ENCODE data around the gene RDM1.
"Not testable (repeated sequence)": the region's sequence is repeated elsewhere in the genome, so short reads cannot be mapped to it uniquely, and the experiment has no call there.

The RDM1 gene, protein sequence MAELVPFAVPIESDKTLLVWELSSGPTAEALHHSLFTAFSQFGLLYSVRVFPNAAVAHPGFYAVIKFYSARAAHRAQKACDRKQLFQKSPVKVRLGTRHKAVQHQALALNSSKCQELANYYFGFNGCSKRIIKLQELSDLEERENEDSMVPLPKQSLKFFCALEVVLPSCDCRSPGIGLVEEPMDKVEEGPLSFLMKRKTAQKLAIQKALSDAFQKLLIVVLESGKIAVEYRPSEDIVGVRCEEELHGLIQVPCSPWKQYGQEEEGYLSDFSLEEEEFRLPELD

DNA sequence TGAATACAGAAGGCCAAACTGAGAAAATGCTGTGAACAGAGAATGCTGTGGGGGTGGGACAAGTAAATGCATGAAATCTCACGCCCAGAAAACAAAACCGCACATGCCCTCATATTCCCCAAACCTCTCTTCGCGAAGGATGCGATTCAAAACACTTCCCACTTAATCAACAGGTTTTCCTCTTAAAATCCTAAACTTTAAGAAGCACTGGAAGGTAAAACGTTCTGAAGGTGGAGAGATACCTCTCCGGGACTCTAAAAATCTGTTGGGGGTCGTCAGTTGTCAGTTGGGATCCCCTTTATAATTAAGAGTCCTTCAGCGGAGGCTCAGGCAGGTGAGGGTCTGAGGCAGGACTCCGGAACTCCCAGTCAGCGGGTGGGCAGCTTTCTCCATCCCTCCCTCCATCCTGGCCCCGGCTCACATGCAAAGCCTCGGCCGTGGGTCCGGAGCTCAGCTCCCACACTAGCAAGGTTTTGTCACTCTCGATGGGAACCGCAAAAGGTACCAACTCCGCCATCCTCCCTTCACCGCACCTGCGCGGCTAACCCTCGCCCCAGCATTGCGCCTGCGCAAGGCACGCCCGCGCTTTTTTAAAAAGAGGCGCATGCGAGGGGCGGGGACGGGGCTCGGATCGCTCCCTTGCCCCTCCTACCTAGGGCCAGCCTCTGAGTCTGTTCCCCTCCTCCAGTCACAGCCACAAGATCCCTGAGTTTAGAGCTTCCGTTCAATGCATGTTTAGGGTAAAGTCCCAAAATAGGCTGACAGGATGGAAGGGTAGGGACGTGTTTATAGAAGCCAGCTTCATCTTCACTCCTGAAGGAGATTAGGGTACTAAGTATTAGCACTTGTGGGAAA, at the start of gene RDM1:
RDM1 (minus strand) TSS at position 563 of the 855 bp plus-strand sequence; CDS start at position 517, 46 bp downstream.
- DNase-seq = peak; percentile 94

DNA sequence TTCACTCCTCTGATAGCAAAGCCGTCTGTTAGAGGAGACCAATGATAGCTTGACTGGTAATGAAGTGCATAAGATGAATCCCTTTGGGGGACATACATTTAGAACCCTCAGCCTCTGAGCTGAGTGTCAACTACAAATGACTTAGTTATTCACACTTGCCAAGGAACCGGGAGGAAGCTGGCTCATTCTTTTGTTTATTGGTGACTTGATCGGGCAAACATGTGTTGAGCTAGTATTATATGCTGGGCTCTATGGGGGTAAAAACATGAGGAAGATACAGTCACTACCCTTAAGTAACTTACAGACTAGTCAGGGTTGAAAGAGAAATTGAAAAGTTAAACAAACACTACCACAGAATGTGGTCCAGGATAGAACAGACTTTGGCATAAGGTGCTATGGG, 47.8 kb upstream of the RDM1 start:
- no peak for DNase-seq

DNA sequence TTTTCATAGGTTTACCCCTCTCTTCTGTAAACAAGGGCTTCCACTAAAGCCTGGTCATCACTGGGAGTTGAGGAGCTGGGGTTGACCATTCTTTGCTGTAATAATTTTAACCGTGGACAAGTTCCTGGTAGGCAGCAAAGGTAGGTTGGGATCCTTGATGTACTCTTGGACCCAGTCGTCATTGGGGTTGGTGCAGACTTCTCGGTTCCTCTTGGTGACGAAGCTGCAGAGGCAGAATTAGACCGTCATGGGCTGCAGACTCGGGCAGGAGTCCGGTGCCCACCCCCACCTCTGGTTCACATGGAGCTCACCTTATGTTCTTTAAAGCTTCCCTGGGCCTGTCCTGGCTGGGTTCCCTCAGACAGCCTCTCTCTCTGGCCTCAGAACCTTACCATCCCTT, 46.9 kb upstream of the RDM1 start:
- no peak for DNase-seq

DNA sequence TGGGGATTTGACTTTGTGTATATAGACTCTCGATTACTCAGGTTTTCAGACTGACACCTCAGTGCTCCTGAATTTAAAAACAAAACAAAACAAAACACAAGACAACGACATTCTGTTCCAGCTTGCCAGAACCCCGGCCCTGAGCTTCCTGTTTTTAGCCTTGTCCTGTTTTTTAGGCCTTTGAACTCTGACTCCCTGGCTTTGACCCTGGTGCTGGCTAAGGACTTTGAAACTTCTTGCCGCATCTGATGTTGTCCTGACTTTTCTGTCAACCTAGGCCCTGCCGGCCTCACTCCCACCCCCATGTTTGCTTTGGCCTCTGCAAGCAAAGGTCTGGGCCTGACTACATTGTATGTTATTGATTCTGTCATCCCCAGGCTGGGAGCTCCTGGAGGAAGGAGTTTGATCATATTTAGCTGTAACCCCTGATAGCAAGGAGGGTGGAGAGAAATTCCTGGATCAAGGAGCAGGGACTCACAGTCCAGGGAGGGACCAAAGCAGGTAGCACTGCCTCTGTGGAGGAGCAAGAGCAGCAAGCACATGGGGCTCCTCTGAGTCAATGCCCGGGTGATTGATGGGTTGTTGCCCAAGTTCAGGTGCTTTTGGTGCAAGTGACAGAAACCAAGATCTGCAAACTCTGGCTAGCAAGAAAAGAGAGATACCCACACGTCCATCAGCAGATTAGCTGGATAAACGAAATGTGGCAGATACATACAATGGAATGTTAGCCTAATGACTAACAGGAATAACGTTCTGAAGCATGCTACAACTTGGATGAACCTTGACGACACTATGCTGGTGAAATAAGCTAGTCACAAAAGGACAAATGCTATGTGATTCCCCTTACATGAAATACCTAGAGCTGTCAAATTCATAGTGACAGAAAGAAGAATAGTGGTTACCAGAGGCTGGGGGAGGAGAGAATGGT, 43.0 kb upstream of the RDM1 start:
- no peak for DNase-seq

DNA sequence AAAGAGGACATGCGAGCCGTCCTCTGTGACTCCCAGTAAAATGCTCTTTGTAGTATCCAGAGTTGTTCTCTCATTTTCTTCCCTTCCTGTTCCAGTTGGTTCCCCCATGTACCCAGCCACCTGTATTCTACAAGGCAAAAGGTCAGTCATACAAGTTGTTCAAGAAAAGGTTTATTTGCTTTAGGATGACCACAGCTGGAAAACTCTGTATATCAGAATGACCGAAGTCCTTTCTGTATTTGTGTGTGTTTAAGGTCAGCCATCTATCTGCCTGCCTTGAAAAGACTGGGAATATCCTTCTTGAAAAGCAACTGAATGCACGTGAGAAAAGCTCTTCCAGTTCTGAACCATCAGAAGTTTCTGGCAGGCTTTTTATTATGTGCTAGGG, 42.4 kb upstream of the RDM1 start:
- no peak for DNase-seq

DNA sequence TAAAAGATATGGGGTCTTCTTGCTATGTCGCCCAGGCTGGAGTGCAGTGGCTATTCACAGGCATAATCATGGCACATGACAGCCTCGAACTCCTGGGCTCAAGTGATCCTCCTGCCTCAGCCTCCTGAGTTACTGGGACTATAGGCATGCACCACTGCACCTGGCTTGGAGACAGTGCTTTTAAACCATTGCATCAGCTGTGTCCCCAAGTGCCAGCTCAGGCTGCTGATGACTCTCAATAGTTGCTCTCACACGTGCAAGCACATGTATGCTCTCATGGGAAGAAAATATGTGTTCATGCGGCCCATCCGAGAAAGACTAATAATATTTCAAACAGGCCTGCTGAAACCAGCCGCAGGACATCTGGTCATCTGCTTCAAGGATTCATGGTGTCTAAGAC, 42.0 kb upstream of the RDM1 start:
- DNase-seq = no peak

DNA sequence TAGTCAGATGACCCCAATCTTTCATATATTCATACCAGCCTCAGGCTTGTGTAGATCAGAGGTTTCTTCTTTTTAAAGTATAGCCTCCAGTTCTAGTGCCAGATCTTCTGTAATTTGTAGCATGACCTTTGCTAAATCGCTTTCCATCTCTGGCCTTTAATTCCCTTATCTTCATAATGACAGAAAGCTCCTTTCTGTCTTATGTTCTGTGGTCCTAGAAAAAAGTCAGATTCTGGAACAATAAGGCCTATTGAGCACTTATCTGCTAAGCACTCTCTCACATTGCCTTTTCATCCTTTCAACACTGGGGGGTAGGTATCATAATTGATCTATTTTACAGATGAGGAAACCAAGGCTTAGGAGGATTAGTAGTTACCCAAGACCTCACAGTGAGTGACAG, 41.5 kb upstream of the RDM1 start:
- DNase-seq = no peak

DNA sequence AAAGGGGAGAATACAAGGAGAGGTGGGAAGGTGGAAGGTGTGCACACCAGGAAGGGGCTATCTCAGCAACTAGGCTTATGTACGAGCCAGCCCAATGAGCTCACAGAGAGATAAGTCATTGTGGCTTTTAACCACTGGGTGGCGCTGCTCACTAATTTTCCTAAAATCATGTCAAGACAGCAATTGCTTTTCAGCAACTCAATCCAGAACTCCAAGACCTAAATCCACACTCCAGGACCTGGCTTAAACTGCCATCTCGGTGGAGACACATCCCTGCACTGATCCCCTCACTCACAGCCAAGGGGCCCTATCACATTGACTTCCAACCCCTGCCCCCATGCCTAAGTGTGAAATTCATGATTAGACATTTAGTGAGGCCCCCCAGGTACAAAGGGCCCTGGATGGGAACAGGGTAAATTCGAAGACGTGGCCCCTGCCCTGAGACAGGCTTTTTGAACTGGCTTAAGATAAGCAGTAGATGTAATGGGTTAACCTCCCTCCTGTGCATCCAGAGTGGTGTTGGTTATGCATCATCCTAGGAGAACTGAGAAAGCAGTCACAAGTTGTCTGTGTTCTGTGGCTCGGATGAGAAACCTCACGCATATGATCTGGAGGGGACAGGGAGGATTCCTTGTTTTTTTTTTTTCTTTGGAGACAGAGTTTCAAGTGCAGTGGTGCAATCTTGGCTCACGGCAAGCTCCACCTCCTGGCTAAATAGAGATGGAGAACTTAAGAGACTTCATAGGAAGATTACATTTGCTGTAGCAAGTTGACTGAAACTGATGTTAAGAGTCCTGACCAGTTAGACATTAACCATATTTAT, 39.2 kb upstream of the RDM1 start:
- DNase-seq = peak; percentile 92

DNA sequence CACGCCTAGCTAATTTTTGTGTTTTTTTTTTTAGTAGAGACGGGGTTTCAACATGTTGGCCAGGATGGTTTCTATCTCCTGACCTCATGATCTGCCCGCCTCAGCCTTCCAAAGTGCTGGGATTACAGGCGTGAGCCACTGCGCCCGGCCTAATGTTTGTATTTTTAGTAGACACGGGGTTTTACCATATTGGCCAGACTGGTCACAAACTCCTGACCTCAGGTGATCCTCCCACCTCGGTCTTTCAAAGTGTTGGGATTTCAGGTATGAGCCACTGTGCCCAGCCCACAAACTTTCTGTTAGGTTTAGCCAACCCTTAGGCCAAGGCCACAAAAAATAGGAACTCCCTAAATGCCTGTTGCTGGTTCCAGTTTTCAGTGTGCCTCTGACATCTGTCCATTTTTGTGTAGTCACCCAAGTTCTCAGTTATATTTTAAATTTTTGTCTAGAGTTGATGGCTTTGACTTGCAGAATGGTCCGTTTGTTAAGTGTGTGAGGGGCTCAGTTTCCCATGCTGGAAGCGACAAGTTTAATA, 38.0 kb upstream of the RDM1 start:
- DNase-seq = no peak

DNA sequence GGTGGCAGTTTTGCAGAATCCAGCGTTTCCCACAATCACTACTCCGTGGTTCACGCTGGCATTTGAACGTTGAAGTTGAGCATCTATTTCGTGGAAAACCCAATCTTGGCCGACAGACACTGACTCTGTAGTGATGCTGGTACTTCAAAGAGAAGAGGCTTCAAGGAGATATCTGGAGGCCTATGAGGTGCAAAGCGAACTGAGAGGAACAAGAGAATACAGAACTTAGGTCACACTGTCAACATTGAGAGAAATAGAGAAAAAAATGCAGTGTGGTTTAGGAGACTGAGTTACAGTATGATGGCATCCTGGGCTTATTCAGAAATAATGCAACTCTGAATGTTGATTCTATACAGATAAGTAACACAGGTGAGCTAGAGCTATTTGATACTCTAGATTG, 34.7 kb upstream of the RDM1 start:
- no peak for DNase-seq

DNA sequence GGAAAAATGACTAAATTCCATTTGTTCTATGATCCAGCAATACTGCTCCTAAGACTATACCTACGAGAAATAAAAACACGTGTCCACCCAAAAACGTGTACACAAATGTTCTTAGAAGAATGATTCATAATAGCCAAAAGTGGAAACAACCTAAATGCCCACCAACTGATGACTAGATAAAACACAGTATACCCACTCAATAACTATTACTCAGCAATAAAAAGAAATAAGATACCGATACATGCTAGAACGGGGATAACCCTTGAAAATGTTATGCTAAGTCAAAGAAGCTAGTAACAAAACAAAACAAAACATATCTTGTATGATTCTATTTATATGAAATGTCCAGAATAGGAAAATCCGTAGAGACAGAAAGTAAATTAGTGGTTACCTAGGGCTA, 33.1 kb upstream of the RDM1 start:
- DNase-seq = no peak

DNA sequence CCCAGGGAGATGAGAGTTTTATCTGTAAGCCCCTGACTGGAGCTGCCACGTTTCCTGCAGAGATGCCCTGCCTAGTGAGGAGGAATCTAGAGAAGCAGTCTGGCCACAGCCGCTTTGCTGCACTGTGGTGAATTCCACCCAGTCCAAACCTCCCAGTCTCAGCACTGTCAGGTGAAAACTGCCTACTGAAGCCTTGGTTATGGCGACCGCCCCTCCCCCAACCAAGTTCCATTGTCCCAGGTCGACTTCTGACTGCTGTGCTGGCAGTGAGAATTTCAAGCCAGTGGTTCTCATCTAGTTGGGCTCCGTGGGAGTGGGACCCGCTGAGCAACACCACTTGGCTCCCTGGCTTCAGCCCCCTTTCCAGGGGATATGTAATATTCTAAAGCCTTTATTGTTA, 23.1 kb upstream of the RDM1 start:
- DNase-seq = no peak

DNA sequence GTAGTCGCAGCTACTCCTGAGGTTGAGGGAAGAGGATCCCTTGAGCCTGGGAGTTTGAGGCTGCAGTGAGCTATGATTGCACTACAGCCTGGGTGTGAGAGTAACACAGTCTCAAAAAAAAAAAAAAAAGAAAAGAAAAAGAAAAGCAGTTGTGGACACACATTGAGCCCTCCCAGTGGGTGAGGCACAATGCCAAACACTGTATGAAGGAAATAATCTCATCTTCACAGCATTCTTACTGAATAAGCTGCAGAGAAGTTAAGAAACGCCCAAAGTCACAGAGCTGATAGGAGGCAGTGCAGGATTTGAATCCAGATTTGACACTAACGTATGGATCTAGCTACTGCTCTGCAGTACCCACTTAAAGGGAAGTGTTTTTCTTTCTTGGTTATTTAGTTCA, 18.8 kb upstream of the RDM1 start:
- peak; percentile 91 for DNase-seq

DNA sequence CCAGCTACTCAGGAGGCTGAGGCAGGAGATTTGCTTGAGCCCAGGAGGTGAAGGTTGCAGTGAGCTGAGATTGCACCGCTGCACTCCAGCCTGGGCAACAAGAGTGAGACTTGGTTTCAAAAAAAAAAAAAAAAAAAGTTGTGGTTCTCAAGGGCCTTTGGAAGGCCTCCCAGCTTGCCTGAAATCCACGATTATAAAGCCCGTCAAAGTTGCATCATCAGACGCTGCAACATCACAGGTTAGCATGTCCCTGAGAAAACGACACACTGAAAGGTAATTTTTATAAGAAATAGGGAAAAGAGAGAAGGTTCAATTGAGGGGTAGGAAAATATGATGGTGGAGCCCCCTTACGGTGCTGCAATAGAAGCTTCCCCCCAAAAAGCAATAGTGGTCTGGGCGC, 17.5 kb upstream of the RDM1 start:
- no peak for DNase-seq

DNA sequence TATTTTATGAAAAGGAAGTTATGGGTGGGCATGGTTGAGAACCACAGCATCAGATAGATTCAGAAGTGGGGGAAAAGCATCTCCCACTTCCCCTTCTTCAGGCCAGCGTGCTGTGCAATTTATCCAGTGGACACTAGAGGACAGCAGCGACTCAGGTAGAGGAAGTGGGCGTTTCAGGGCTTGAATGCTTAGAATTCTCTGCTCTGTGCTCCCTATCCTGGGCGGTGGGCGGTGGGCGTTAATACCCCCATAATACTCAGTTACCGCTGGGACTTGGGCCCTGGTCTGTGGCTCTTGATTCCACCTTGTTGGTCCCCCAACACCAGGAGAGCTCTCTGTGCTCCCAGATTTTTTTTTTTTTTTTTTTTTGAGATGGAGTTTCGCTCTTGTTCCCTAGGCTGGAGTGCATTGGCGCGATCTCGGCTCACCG, 16.6 kb upstream of the RDM1 start:
- DNase-seq = peak; percentile 87

DNA sequence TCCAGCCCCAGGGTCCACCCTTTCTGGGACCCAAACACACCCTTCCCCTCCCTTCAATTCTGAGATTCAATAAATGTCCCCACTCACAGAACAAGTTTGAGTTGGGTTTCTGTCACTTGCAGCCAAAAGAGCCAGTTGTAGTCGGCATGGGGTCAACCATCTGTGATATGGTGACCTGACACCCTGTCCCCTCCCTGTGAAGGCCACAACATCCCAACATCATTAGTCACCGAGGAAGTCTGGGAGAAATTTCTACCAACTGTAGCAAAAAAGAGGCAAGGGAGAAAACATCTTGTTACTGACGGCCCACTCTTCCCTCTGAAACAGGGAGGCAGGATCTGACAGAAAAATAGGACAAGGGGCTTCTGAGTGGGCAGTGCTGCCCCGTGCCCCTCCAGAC, 13.6 kb upstream of the RDM1 start:
- DNase-seq = no peak

DNA sequence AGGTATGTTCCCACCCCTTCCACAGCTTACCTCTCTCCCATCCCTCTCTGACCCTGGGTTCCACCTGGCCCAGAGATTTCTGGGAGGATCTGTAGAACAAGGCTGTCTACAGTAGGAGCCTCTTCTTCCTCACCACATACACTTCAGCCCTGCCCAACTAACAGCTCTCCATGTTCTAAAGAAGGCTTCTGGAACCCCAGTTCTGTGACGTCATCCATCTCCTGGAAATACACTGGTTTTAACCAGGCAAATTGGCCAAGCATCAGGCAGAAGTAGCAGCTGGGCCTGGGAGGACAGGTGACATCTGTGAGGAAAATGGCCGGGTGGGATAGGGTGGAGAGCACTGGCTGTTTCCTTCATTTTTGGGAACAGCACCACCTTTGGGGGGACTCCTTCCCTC, 13.0 kb upstream of the RDM1 start, which contains the start of gene LYZL6:
LYZL6 (minus strand) TSS at position 177 of the 400 bp plus-strand sequence. CDS start 4,357 bp downstream, outside the sequence.
- DNase-seq = no peak

DNA sequence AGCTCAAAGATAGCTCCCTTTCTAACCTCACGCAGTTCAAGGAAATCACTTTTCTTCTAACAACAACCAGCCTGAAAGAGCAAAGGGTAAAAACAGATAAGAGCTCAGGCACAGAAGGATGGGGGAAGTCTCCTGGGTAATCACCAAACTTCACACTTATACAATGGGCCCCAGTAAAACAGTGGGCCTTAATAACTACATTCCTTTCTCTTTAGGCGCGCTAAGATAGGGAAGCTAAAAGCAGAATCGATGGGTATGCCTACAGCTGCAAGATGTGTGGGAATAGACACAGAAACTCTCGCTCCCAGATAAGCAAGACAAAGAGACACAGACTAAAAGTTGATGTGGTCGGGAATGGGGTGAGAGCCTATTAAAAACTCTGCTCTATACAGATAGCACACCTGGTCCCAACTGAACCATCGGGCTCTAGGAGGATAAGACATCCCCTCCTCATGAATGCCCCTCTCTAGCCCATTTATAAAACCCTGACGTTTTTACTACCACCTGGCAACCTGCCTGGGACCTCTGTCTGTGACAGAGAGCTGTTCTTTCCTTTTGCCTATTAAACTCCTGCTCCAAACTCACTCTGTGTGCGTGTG, 12.1 kb upstream of the RDM1 start:
- peak; percentile 83 for DNase-seq

DNA sequence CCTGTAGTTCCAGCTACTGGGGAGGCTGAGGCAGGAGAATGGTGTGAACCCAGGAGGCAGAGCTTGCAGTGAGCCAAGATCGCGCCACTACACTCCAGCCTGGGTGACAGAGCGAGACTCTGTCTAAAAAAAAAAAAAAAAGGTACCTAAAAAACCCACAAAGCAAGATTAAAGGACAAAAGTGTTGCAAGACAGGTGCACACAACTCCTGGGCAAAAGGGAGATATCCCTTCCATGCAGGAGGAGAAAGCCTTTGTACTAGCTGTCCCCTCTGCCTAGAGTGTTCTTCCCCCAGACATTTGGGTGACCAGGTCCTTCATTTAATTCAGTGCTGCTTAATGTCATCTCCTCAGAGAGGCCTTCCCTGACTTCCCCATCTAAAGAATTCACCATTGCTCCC, 7.9 kb upstream of the RDM1 start:
- not testable (repeated sequence) for DNase-seq

DNA sequence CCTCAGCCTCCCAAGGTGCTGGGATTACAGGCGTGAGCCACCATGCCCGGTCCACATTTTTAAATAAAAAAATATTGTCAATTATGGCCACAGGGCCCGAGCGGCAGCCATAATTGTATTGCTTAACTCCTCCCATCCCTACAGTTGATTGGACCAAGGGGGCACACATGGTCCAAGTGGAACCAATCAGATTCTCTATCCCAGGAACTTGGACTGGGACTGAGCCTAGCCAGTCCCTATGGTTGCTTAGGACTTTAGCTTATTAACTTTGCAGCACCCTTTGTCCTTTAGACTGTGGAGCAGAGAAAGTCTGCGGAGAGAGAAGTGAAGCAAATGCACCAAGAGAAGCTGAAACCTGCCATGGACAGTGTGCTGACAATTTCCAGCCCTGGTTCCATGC, 5.5 kb upstream of the RDM1 start:
- DNase-seq = no peak

DNA sequence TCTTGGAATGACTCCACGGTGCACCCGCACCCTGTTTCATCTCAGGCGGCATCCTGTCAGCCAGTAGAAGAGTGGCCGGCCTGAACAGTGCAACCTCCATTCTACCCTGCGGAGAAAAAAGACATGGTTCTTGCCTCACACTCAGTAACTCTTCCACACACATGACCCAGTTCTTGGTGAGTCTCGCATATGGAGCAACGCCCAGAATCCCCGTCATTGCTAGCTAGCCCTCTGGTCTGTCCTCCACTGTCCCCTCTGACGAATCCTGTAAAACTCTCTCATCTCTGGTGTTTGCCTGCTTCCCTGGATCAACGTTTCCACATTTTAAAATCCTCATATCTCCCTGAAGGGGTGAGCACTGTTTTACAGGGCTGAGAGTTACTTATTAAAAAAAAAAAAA, 4.2 kb upstream of the RDM1 start:
- DNase-seq = no peak

DNA sequence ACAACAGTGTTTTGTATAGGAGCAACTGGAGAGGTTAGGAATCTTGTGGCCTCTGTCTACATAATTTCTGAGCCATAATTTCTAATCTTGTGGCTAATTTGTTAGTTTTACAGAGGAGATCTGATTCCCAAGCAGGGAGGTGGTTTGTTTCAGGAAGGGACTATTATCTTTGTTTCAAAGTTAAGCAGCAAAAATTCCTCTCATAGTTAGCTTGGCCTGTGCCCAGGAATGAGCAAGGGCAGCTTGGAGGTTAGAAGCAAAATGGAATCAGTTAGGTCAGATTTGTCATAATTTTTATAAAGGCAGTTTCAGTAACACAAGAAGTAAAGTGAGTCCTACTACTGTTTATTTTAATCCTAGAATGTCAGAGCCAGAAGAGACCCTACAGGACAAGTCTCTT, 2.0 kb upstream of the RDM1 start:
- DNase-seq = no peak
